GM18526 (cell line): ENCODE measurements around the gene CCDC167.

Source experiments
- POLR2A ChIP-seq: IDR thresholded peaks from 3 replicates; pipeline ENCODE4 v1.6.1; 2011; ENCODE audit not compliant: insufficient read length; ENCODE audit errors: extremely low read depth

The CCDC167 gene

GRCh38 chr6:37503309-37503965, 3.7 kb upstream of the CCDC167 start:
- TF ChIP-seq POLR2A = no peak

GRCh38 chr6:37502703-37503291, 3.1 kb upstream of the CCDC167 start:
- no peak for TF ChIP-seq POLR2A

- no peak for TF ChIP-seq POLR2A
These were observed 2.2 kb upstream of the CCDC167 start for GRCh38 chr6:37501632-37502491.

GRCh38 chr6:37500294-37500608, 558 bp upstream of the CCDC167 start:
- TF ChIP-seq POLR2A = no peak

- TF ChIP-seq POLR2A = no peak
These were observed 2.5 kb downstream of the CCDC167 start for GRCh38 chr6:37496951-37497885.

- TF ChIP-seq POLR2A = no peak
These were observed 4.3 kb downstream of the CCDC167 start for GRCh38 chr6:37495244-37495934.

GRCh38 chr6:37493661-37493995, 6.1 kb downstream of the CCDC167 start:
- TF ChIP-seq POLR2A = no peak

GRCh38 chr6:37492991-37493660, 6.6 kb downstream of the CCDC167 start:
- no peak for TF ChIP-seq POLR2A

- no peak for TF ChIP-seq POLR2A
These were observed 7.3 kb downstream of the CCDC167 start for GRCh38 chr6:37492236-37492972.

GRCh38 chr6:37491830-37492208, 7.9 kb downstream of the CCDC167 start:
- no peak for TF ChIP-seq POLR2A

GRCh38 chr6:37491171-37491829, 8.4 kb downstream of the CCDC167 start:
- no peak for TF ChIP-seq POLR2A

GRCh38 chr6:37490536-37491170, 9.0 kb downstream of the CCDC167 start:
- TF ChIP-seq POLR2A = no peak
